HL-60 (cell line): ENCODE results near the gene SEC22B.
"Not testable (repeated sequence)": the region's sequence is repeated elsewhere in the genome, so short reads cannot be mapped to it uniquely, and the experiment has no call there.

ENCODE experiments used
- CTCF ChIP-seq: IDR thresholded peaks from one replicate; pipeline ENCODE4 v1.5.1; 2011; ENCODE audit warnings: low read length, control low read depth, inconsistent platforms; ENCODE audit not compliant: insufficient read depth
- GABPA ChIP-seq: IDR thresholded peaks from 2 replicates; pipeline ENCODE4 v1.6.1; 2012; ENCODE audit warnings: low read depth

- TF ChIP-seq CTCF, GABPA: not testable (repeated sequence)
Measured at GRCh38 chr1:120175688-120176087, 632 bp downstream of the SEC22B start.
